HL-60 (cell line): ENCODE data around the gene GNA14.

Source experiments
- DNase-seq, 2 experiments: peaks; one replicate each; pipeline ENCODE4 v3.0.0-alpha.2; 2010 to 2020; ENCODE audit warnings: low read depth in 1 of 2, low spot score in 1 of 2
- H3K27ac ChIP-seq: fragments of 250-450 bp; sonication (Bioruptor Pico); replicated peaks from 2 replicates; pipeline ENCODE4 v1.5.1; 2020; ENCODE audit warnings: mild to moderate bottlenecking, moderate library complexity
- H3K27me3 ChIP-seq: fragments of 250-450 bp; sonication (Bioruptor Pico); 2 replicates; pipeline ENCODE4 v1.5.1; 2021; ENCODE audit warnings: mild to moderate bottlenecking, moderate library complexity; ENCODE audit not compliant: insufficient read depth, poor library complexity, severe bottlenecking
- H3K4me3 ChIP-seq: replicated peaks from 2 replicates; pipeline ENCODE4 v1.5.1; 2011; ENCODE audit warnings: mild to moderate bottlenecking, control low read depth, low read length; ENCODE audit not compliant: insufficient read depth
- CTCF ChIP-seq: IDR thresholded peaks from one replicate; pipeline ENCODE4 v1.5.1; 2011; ENCODE audit warnings: low read length, control low read depth, inconsistent platforms; ENCODE audit not compliant: insufficient read depth
- GABPA ChIP-seq: IDR thresholded peaks from 2 replicates; pipeline ENCODE4 v1.6.1; 2012; ENCODE audit warnings: low read depth
- POLR2AphosphoS5 ChIP-seq: IDR thresholded peaks from 2 replicates; pipeline ENCODE4 v1.6.1; 2012; ENCODE audit warnings: low read depth
- REST ChIP-seq: IDR thresholded peaks from 2 replicates; pipeline ENCODE4 v1.6.1; 2012; ENCODE audit warnings: low read depth; ENCODE audit not compliant: insufficient replicate concordance
- SPI1 ChIP-seq: IDR thresholded peaks from 2 replicates; pipeline ENCODE4 v1.6.1; 2012; ENCODE audit warnings: low read depth, mild to moderate bottlenecking, borderline replicate concordance

The GNA14 gene

GRCh38 chr9:77597057-77597456, 51.1 kb downstream of the GNA14 start:
- Histone ChIP-seq H3K4me3 (no peak overlapping the region), H3K27me3 (no peaks in the 10 kb centered on the region), H3K27ac (no peak overlapping the region)
- no peak for DNase-seq
- TF ChIP-seq SPI1 (no peak), POLR2AphosphoS5 (no peak), REST (no peak), CTCF (no peak), GABPA (no peak)

- H3K27me3 ChIP-seq: no peaks in the 10 kb centered on the region
- TF ChIP-seq CTCF: no peak
- TF ChIP-seq GABPA: no peak
- no peak for TF ChIP-seq REST
- TF ChIP-seq SPI1: no peak
- no peak for TF ChIP-seq POLR2AphosphoS5
- H3K4me3 ChIP-seq: no peak overlapping the region
- DNase-seq: no peak
- no peak overlapping the region for H3K27ac ChIP-seq
Measured at GRCh38 chr9:77595426-77596095, 52.6 kb downstream of the GNA14 start.

GRCh38 chr9:77594963-77595362, 53.2 kb downstream of the GNA14 start:
- no peak overlapping the region for H3K4me3 ChIP-seq
- DNase-seq: no peak
- H3K27ac ChIP-seq: no peak overlapping the region
- TF ChIP-seq REST (no peak), SPI1 (no peak), GABPA (no peak), CTCF (no peak), POLR2AphosphoS5 (no peak)
- no peaks in the 10 kb centered on the region for H3K27me3 ChIP-seq
